CD4-positive, alpha-beta T cell (primary cell): Measurements from ENCODE around the gene IFI35. TPM values are rescaled to one million over a fixed set of nuclear protein-coding genes. Genes with fewer than 3 reads are reported as not detected.

ENCODE experiments used
- ATAC-seq: fragments of 200-7000 bp; cut with Tn5 transposase; one replicate; pipeline ENCODE4 v1.10.0; 2022; ENCODE audit warnings: mild to moderate bottlenecking; ENCODE audit not compliant: poor library complexity
- CTCF ChIA-PET: fragments of 350-600 bp; sonication (Branson Sonifier 250); formaldehyde crosslinking; loops from one replicate; lab custom pipeline; 2021; ENCODE audit warnings: antibody characterized with exemption, inconsistent platforms; lab: Charles Lee
- POLR2A ChIA-PET: fragments of 350-600 bp; sonication (Branson Sonifier 250); formaldehyde crosslinking; loops from one replicate; lab custom pipeline; 2021; ENCODE audit warnings: antibody characterized with exemption, inconsistent platforms; lab: Charles Lee
- DNase-seq, 14 experiments: peaks; one replicate each; pipeline ENCODE4 v3.0.0-alpha.2; 2013 to 2020; ENCODE audit warnings: mixed read lengths in 2 of 14
- H3K27ac ChIP-seq, 2 donors: one replicate each; pipeline versions ENCODE4 v1.5.1 to v1.7.0; 2013; ENCODE audit warnings: low read length in 2 of 2, low read depth in 1 of 2, mild to moderate bottlenecking in 1 of 2
- H3K27me3 ChIP-seq, 2 experiments: 1 replicate in 1 of 2; 2 replicates in 1 of 2; pipeline versions ENCODE4 v1.6.1 to v1.7.0; 2013; ENCODE audit warnings: low read length in 2 of 2, control low read depth in 1 of 2, mild to moderate bottlenecking in 1 of 2, moderate library complexity in 1 of 2; ENCODE audit not compliant: insufficient read depth in 2 of 2, control insufficient read depth in 1 of 2
- H3K36me3 ChIP-seq: one replicate; pipeline ENCODE4 v1.6.1; 2013; ENCODE audit warnings: low read length, control low read depth; ENCODE audit not compliant: insufficient read depth
- H3K4me1 ChIP-seq: one replicate; pipeline ENCODE4 v1.6.1; 2013; ENCODE audit warnings: low read length, control low read depth; ENCODE audit not compliant: insufficient read depth
- H3K4me3 ChIP-seq: one replicate; pipeline ENCODE4 v1.5.1; 2013; ENCODE audit warnings: mild to moderate bottlenecking, low read length, moderate library complexity
- H3K9me3 ChIP-seq, 2 experiments: 1 replicate in 1 of 2; 2 replicates in 1 of 2; pipeline versions ENCODE4 v1.6.1 to v1.7.0; 2013; ENCODE audit warnings: low read length in 2 of 2, mild to moderate bottlenecking in 2 of 2, control low read depth in 1 of 2, moderate library complexity in 1 of 2; ENCODE audit not compliant: control insufficient read depth in 1 of 2, insufficient read depth in 1 of 2
- H3K27ac Mint-ChIP-seq: one replicate; pipeline ENCODE4 v1.8.0; 2020; ENCODE audit warnings: mixed read lengths
- H3K27me3 Mint-ChIP-seq: one replicate; pipeline ENCODE4 v1.8.0; 2021; ENCODE audit warnings: mixed read lengths
- H3K36me3 Mint-ChIP-seq: one replicate; pipeline ENCODE4 v1.8.0; 2021; ENCODE audit warnings: low read depth, mixed read lengths
- H3K4me1 Mint-ChIP-seq: one replicate; pipeline ENCODE4 v1.8.0; 2021; ENCODE audit warnings: low read depth, mixed read lengths
- H3K4me3 Mint-ChIP-seq: one replicate; pipeline ENCODE4 v1.8.0; 2020; ENCODE audit warnings: mild to moderate bottlenecking, mixed read lengths
- H3K9me3 Mint-ChIP-seq: one replicate; pipeline ENCODE4 v1.8.0; 2020; ENCODE audit warnings: mixed read lengths
- CTCF ChIP-seq: fragments of 200-600 bp; IDR thresholded peaks from one replicate; pipeline ENCODE4 v1.8.0; 2022; ENCODE audit warnings: antibody characterized with exemption, mild to moderate bottlenecking
- intact Hi-C, 2 experiments: fragments of 100-400 bp; cut with DNase I in 1 of 2; cut with micrococcal nuclease in 1 of 2; formaldehyde crosslinking; loops; one replicate each; pipeline versions ENCODE4 v1.15.1 to v1.9.0; 2023 to 2025; cut with DNase I, micrococcal nuclease
- total RNA-seq, 174 experiments: library from RNA in 2 of 174; stranded (reverse) in 2 of 174; gene quantifications; one replicate each; pipeline ENCODE4 v1.2.3 and lab custom pipeline; 2021 to 2026

IFI35 gene
- total RNA-seq, 2 experiments from 2014 or later, result 23.0 to 24.7 TPM

DNA sequence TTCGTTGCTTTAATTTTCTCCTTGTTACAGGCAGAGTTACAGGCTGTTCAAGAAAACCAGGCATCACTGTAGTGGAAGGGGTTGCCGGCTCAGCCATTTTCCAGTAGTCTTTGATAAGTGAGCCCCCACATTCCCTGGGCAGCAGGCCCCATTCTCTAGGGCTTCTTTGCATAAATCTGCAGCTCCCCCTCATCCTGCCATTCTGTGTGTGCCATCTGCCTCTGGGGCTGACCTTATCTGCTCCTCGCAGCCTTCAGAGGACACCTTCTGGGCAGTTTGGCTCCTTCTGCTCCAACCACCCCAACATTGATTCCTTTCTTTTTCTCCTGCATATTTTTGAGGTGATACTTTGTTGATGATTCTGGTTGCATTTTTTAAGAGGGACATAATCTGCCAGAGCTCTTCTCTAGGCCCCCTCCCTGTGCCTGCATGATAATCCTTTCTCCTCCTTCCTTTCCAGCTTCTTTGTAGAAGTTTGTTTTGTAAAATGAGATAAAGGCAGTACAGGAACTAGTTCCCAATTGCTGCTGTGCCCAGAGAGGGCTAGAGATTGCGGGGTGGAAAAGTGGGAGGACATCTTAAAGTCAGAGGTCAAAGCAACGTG, 35.5 kb downstream of the IFI35 start:
- CTCF ChIA-PET, result no interaction called here
- Histone ChIP-seq H3K4me3 (no peak overlapping the region), H3K36me3 (no peaks in the 10 kb centered on the region), H3K4me1 (no peaks in the 10 kb centered on the region), H3K27me3 (no peaks in the 10 kb centered on the region), H3K27ac (no peak overlapping the region), H3K9me3 (no peaks in the 10 kb centered on the region)
- POLR2A ChIA-PET, result no interaction called here
- no peak for TF ChIP-seq CTCF
- no peak for DNase-seq
- no peaks in the 10 kb centered on the region for H3K27me3 Mint-ChIP-seq
- intact Hi-C loops, result no loop called here
- H3K9me3 Mint-ChIP-seq, result no peaks in the 10 kb centered on the region
- H3K4me1 Mint-ChIP-seq, result no peaks in the 10 kb centered on the region
- ATAC-seq, result no peak
- H3K4me3 Mint-ChIP-seq, result no peak overlapping the region
- no peaks in the 10 kb centered on the region for H3K36me3 Mint-ChIP-seq
- H3K27ac Mint-ChIP-seq, result no peak overlapping the region

- H3K9me3 Mint-ChIP-seq, result no peaks in the 10 kb centered on the region
- no peak for TF ChIP-seq CTCF
- no peaks in the 10 kb centered on the region for H3K4me1 Mint-ChIP-seq
- no peaks in the 10 kb centered on the region for H3K4me1 ChIP-seq
- no peaks in the 10 kb centered on the region for H3K36me3 ChIP-seq
- no peaks in the 10 kb centered on the region for H3K9me3 ChIP-seq
- H3K27me3 ChIP-seq, result no peaks in the 10 kb centered on the region
- ChIA-PET POLR2A (no interaction called here), CTCF (no interaction called here)
- H3K27ac ChIP-seq, result no peak overlapping the region
- H3K4me3 ChIP-seq, result no peak overlapping the region
- no peak overlapping the region for H3K27ac Mint-ChIP-seq
- intact Hi-C loops, result no loop called here
- no peaks in the 10 kb centered on the region for H3K27me3 Mint-ChIP-seq
- H3K36me3 Mint-ChIP-seq, result no peaks in the 10 kb centered on the region
- ATAC-seq (no peak), DNase-seq (no peak)
- H3K4me3 Mint-ChIP-seq, result no peak overlapping the region
Observed at GRCh38 chr17:43043307-43043706, 36.7 kb downstream of the IFI35 start.

- no peaks in the 10 kb centered on the region for H3K36me3 Mint-ChIP-seq
- POLR2A ChIA-PET, result no interaction called here
- H3K4me3 Mint-ChIP-seq, result no peak overlapping the region
- no peak overlapping the region for H3K27ac ChIP-seq
- no peak overlapping the region for H3K27ac Mint-ChIP-seq
- H3K9me3 ChIP-seq, result no peaks in the 10 kb centered on the region
- no peak for ATAC-seq
- no peaks in the 10 kb centered on the region for H3K4me1 Mint-ChIP-seq
- H3K27me3 Mint-ChIP-seq, result no peaks in the 10 kb centered on the region
- intact Hi-C loops, result no loop called here
- no peak for TF ChIP-seq CTCF
- no peak for DNase-seq
- H3K4me1 ChIP-seq, result no peaks in the 10 kb centered on the region
- no peaks in the 10 kb centered on the region for H3K9me3 Mint-ChIP-seq
- CTCF ChIA-PET, result interaction anchor here (0.5 kb wide), 1 partner anchor 454 kb away, joined by 3 read pairs; no protein-coding TSS in a partner anchor
- no peaks in the 10 kb centered on the region for H3K27me3 ChIP-seq
- no peaks in the 10 kb centered on the region for H3K36me3 ChIP-seq
- no peak overlapping the region for H3K4me3 ChIP-seq
Observed at GRCh38 chr17:43044024-43044423, 37.4 kb downstream of the IFI35 start.
